Duodenal mucosa (tissue), 2 donors: ENCODE data around the gene MCRIP2.

Experiments used
- H3K27ac ChIP-seq: one replicate; pipeline ENCODE4 v1.7.0; 2013; ENCODE audit warnings: low read depth, low read length
- H3K27me3 ChIP-seq, 2 donors: one replicate each; pipeline ENCODE4 v1.7.0; 2013; ENCODE audit warnings: low read length in 2 of 2, control low read depth in 1 of 2; ENCODE audit not compliant: insufficient read depth in 2 of 2, control insufficient read depth in 1 of 2
- H3K36me3 ChIP-seq, 2 donors: one replicate each; pipeline ENCODE4 v1.7.0; 2013; ENCODE audit warnings: low read length in 2 of 2, control low read depth in 1 of 2; ENCODE audit not compliant: insufficient read depth in 2 of 2, control insufficient read depth in 1 of 2
- H3K4me1 ChIP-seq, 2 donors: one replicate each; pipeline ENCODE4 v1.7.0; 2013; ENCODE audit warnings: low read length in 2 of 2, control low read depth in 1 of 2; ENCODE audit not compliant: insufficient read depth in 2 of 2, control insufficient read depth in 1 of 2
- H3K4me3 ChIP-seq, 2 donors: one replicate each; pipeline ENCODE4 v1.7.0; 2013; ENCODE audit warnings: low read length in 2 of 2, low read depth in 1 of 2
- H3K9ac ChIP-seq, 2 donors: one replicate each; pipeline ENCODE4 v1.7.0; 2013; ENCODE audit warnings: low read length in 2 of 2, low read depth in 1 of 2
- H3K9me3 ChIP-seq, 2 donors: one replicate each; pipeline ENCODE4 v1.7.0; 2013; ENCODE audit warnings: low read length in 2 of 2, control low read depth in 1 of 2; ENCODE audit not compliant: control insufficient read depth in 1 of 2

Gene MCRIP2

GRCh38 chr16:638034-638543 is 3.5 kb upstream of the MCRIP2 start:
- Histone ChIP-seq H3K9ac (peak overlapping the region in 1 of 2 donors; percentile 58), H3K9me3 (no peaks in the 10 kb centered on the region), H3K4me3 (no peak overlapping the region), H3K4me1 (peaks cover 15 to 28% of the 10 kb centered on the region in 2 donors), H3K27me3 (no peaks in the 10 kb centered on the region), H3K36me3 (peaks cover 0 to 10% of the 10 kb centered on the region in 2 donors), H3K27ac (no peak overlapping the region)

- Histone ChIP-seq H3K9ac (no peak overlapping the region), H3K4me1 (peaks cover 18 to 34% of the 10 kb centered on the region in 2 donors), H3K36me3 (peaks cover 0 to 6% of the 10 kb centered on the region in 2 donors), H3K4me3 (no peak overlapping the region), H3K9me3 (no peaks in the 10 kb centered on the region), H3K27me3 (no peaks in the 10 kb centered on the region), H3K27ac (no peak overlapping the region)
These were observed 2.8 kb upstream of the MCRIP2 start for GRCh38 chr16:638836-639235.

GRCh38 chr16:640614-641013 is 1.0 kb upstream of the MCRIP2 start:
- Histone ChIP-seq H3K9ac (peak overlapping the region in 1 of 2 donors; percentile 79), H3K4me1 (peaks cover 28 to 36% of the 10 kb centered on the region in 2 donors), H3K4me3 (no peak overlapping the region), H3K27ac (no peak overlapping the region), H3K36me3 (no peaks in the 10 kb centered on the region), H3K27me3 (no peaks in the 10 kb centered on the region), H3K9me3 (no peaks in the 10 kb centered on the region)

- Histone ChIP-seq H3K4me1 (peaks cover 44 to 52% of the 10 kb centered on the region in 2 donors), H3K36me3 (no peaks in the 10 kb centered on the region), H3K27me3 (no peaks in the 10 kb centered on the region), H3K27ac (peak overlapping the region; percentile 84), H3K9ac (peak overlapping the region; percentile 79), H3K9me3 (no peaks in the 10 kb centered on the region), H3K4me3 (peak overlapping the region; percentile 73 to 83)
These were observed 791 bp downstream of the MCRIP2 start for GRCh38 chr16:642189-643049.

GRCh38 chr16:643050-643368 is 1.4 kb downstream of the MCRIP2 start:
- Histone ChIP-seq H3K9ac (peak overlapping the region; percentile 79), H3K4me1 (peaks cover 44 to 53% of the 10 kb centered on the region in 2 donors), H3K27ac (peak overlapping the region; percentile 62), H3K9me3 (no peaks in the 10 kb centered on the region), H3K4me3 (peak overlapping the region; percentile 73 to 83), H3K27me3 (no peaks in the 10 kb centered on the region), H3K36me3 (no peaks in the 10 kb centered on the region)

- Histone ChIP-seq H3K27ac (no peak overlapping the region), H3K36me3 (no peaks in the 10 kb centered on the region), H3K4me3 (peak overlapping the region in 1 of 2 donors; percentile 15), H3K4me1 (peaks cover 50 to 61% of the 10 kb centered on the region in 2 donors), H3K27me3 (no peaks in the 10 kb centered on the region), H3K9ac (peak overlapping the region in 1 of 2 donors; percentile 25), H3K9me3 (no peaks in the 10 kb centered on the region)
These were observed 2.9 kb downstream of the MCRIP2 start for GRCh38 chr16:644556-644955.

- H3K27ac ChIP-seq: peak overlapping the region; percentile 38
- H3K27me3 ChIP-seq: no peaks in the 10 kb centered on the region
- peak overlapping the region; percentile 30 to 35 for H3K4me3 ChIP-seq
- peak overlapping the region; percentile 59 for H3K9ac ChIP-seq
- peaks cover 61 to 71% of the 10 kb centered on the region in 2 donors for H3K4me1 ChIP-seq
- no peaks in the 10 kb centered on the region for H3K36me3 ChIP-seq
- no peaks in the 10 kb centered on the region for H3K9me3 ChIP-seq
These were observed 4.4 kb downstream of the MCRIP2 start for GRCh38 chr16:645852-646678.

- Histone ChIP-seq H3K36me3 (no peaks in the 10 kb centered on the region), H3K4me3 (peak overlapping the region in 1 of 2 donors; percentile 11), H3K4me1 (peaks cover 61 to 67% of the 10 kb centered on the region in 2 donors), H3K9me3 (no peaks in the 10 kb centered on the region), H3K27ac (peak overlapping the region; percentile 77), H3K27me3 (no peaks in the 10 kb centered on the region), H3K9ac (peak overlapping the region in 1 of 2 donors; percentile 59)
These were observed 5.1 kb downstream of the MCRIP2 start for GRCh38 chr16:646679-647172.

GRCh38 chr16:647173-647902 is 5.7 kb downstream of the MCRIP2 start:
- Histone ChIP-seq H3K36me3 (no peaks in the 10 kb centered on the region), H3K27me3 (no peaks in the 10 kb centered on the region), H3K27ac (peak overlapping the region; percentile 77), H3K9me3 (no peaks in the 10 kb centered on the region), H3K9ac (peak overlapping the region; percentile 59 to 92), H3K4me1 (peaks cover 61 to 67% of the 10 kb centered on the region in 2 donors), H3K4me3 (peak overlapping the region; percentile 67 to 89)
